Mesenchymal stem cell (in vitro differentiated cells and primary cell): ENCODE measurements around the gene ANKEF1.

Source experiments
- DNase-seq: peaks from one replicate; pipeline ENCODE4 v3.0.0-alpha.2; 2013
- H2AFZ ChIP-seq: one replicate; pipeline ENCODE4 v1.6.1; 2013; ENCODE audit warnings: low read depth, mild to moderate bottlenecking, control low read depth, inconsistent platforms, low read length, moderate library complexity
- H2AK5ac ChIP-seq: 2 replicates; pipeline ENCODE4 v1.6.1; 2013; ENCODE audit warnings: low read length, moderate library complexity, mild to moderate bottlenecking, inconsistent platforms; ENCODE audit not compliant: severe bottlenecking
- H2BK120ac ChIP-seq: one replicate; pipeline ENCODE4 v1.6.1; 2013; ENCODE audit warnings: low read depth, mild to moderate bottlenecking, inconsistent platforms, low read length, moderate library complexity
- H2BK12ac ChIP-seq, 2 experiments: one replicate each; pipeline ENCODE4 v1.6.1; 2013; ENCODE audit warnings: inconsistent platforms in 2 of 2, low read length in 2 of 2, mild to moderate bottlenecking in 2 of 2, moderate library complexity in 2 of 2, control low read depth in 1 of 2
- H2BK15ac ChIP-seq: one replicate; pipeline ENCODE4 v1.6.1; 2013; ENCODE audit warnings: mild to moderate bottlenecking, low read depth, inconsistent platforms; ENCODE audit not compliant: poor library complexity, severe bottlenecking
- H2BK5ac ChIP-seq: 2 replicates; pipeline ENCODE4 v1.6.1; 2013; ENCODE audit warnings: low read depth, mild to moderate bottlenecking, low read length, control low read depth, inconsistent platforms; ENCODE audit not compliant: poor library complexity, severe bottlenecking
- H3K14ac ChIP-seq, 2 experiments: one replicate each; pipeline ENCODE4 v1.6.1; 2013; ENCODE audit warnings: inconsistent platforms in 2 of 2, low read length in 2 of 2, control low read depth in 1 of 2, mild to moderate bottlenecking in 1 of 2, moderate library complexity in 1 of 2
- H3K18ac ChIP-seq, 2 experiments: one replicate each; pipeline ENCODE4 v1.6.1; 2013; ENCODE audit warnings: inconsistent platforms in 2 of 2, low read length in 2 of 2, control low read depth in 1 of 2, low read depth in 1 of 2, mild to moderate bottlenecking in 1 of 2
- H3K23ac ChIP-seq, 2 experiments: one replicate each; pipeline ENCODE4 v1.6.1; 2013; ENCODE audit warnings: inconsistent platforms in 2 of 2, low read length in 2 of 2, mild to moderate bottlenecking in 2 of 2, moderate library complexity in 2 of 2, control low read depth in 1 of 2
- H3K27ac ChIP-seq: 2 replicates; pipeline ENCODE4 v1.5.1; 2013; ENCODE audit warnings: mild to moderate bottlenecking, moderate library complexity, low read length, control low read depth, inconsistent platforms; ENCODE audit not compliant: poor library complexity, severe bottlenecking
- H3K27me3 ChIP-seq, 2 experiments: 2 replicates each; pipeline versions ENCODE4 v1.6.1 to v1.7.0; 2013; ENCODE audit warnings: low read length in 2 of 2, mild to moderate bottlenecking in 2 of 2, moderate library complexity in 2 of 2, control low read depth in 1 of 2, inconsistent platforms in 1 of 2; ENCODE audit not compliant: control insufficient read depth in 1 of 2, insufficient read depth in 1 of 2
- H3K36me3 ChIP-seq, 2 experiments: 2 replicates each; pipeline versions ENCODE4 v1.6.1 to v1.7.0; 2013; ENCODE audit warnings: low read length in 2 of 2, control low read depth in 1 of 2, inconsistent platforms in 1 of 2, low read depth in 1 of 2, mild to moderate bottlenecking in 1 of 2; ENCODE audit not compliant: insufficient read depth in 2 of 2, control insufficient read depth in 1 of 2
- H3K4ac ChIP-seq, 2 experiments: one replicate each; pipeline ENCODE4 v1.6.1; 2013; ENCODE audit warnings: inconsistent platforms in 2 of 2, low read length in 2 of 2, mild to moderate bottlenecking in 2 of 2, moderate library complexity in 2 of 2, control low read depth in 1 of 2, low read depth in 1 of 2
- H3K4me1 ChIP-seq: 2 replicates; pipeline ENCODE4 v1.6.1; 2013; ENCODE audit warnings: low read depth, low read length, control low read depth; ENCODE audit not compliant: control insufficient read depth, insufficient read depth
- H3K4me2 ChIP-seq: 2 replicates; pipeline ENCODE4 v1.6.1; 2013; ENCODE audit warnings: low read length, mild to moderate bottlenecking, inconsistent platforms; ENCODE audit not compliant: poor library complexity, severe bottlenecking
- H3K4me3 ChIP-seq, 2 experiments: 2 replicates each; pipeline versions ENCODE4 v1.5.1 to v1.7.0; 2013; ENCODE audit warnings: low read length in 2 of 2, mild to moderate bottlenecking in 2 of 2, control low read depth in 1 of 2, low read depth in 1 of 2; ENCODE audit not compliant: insufficient read depth in 1 of 2
- H3K79me1 ChIP-seq: replicated peaks from 2 replicates; pipeline ENCODE4 v1.6.1; 2013; ENCODE audit warnings: mild to moderate bottlenecking, control low read depth, low read length, inconsistent platforms; ENCODE audit not compliant: poor library complexity, severe bottlenecking
- H3K9ac ChIP-seq: 2 replicates; pipeline ENCODE4 v1.7.0; 2013; ENCODE audit warnings: mild to moderate bottlenecking, low read length, moderate library complexity
- H3K9me3 ChIP-seq: 2 replicates; pipeline ENCODE4 v1.7.0; 2013; ENCODE audit warnings: mild to moderate bottlenecking, low read length; ENCODE audit not compliant: control insufficient read depth
- H4K8ac ChIP-seq: one replicate; pipeline ENCODE4 v1.6.1; 2013; ENCODE audit warnings: inconsistent platforms, mild to moderate bottlenecking, low read length, moderate library complexity
- H4K91ac ChIP-seq: one replicate; pipeline ENCODE4 v1.6.1; 2013; ENCODE audit warnings: mild to moderate bottlenecking, low read length, inconsistent platforms
- WGBS: methylation state at CpG from one replicate; pipeline ENCODE4 v1.1.7; 2013; ENCODE audit warnings: mixed read lengths; 5-methylcytosine and 5-hydroxymethylcytosine counted together

The ANKEF1 gene

GRCh38 chr20:9999645-10000044 is 35.1 kb upstream of the ANKEF1 start:
- H3K14ac ChIP-seq, result no peak overlapping the region
- H3K9me3 ChIP-seq, result no peaks in the 10 kb centered on the region
- H2BK120ac ChIP-seq, result no peak overlapping the region
- H4K91ac ChIP-seq, result peak overlapping the region; percentile 50
- WGBS, result 86% methylated on average over 1 of the region's 1 CpG
- H3K27ac ChIP-seq, result no peak overlapping the region
- no peak overlapping the region for H4K8ac ChIP-seq
- no peak overlapping the region for H2BK12ac ChIP-seq
- H3K4ac ChIP-seq, result no peak overlapping the region
- no peak overlapping the region for H3K23ac ChIP-seq
- H3K18ac ChIP-seq, result no peak overlapping the region
- no peaks in the 10 kb centered on the region for H3K4me1 ChIP-seq
- no peak overlapping the region for H3K4me2 ChIP-seq
- no peak overlapping the region for H2AFZ ChIP-seq
- no peak for DNase-seq
- H3K27me3 ChIP-seq, result no peaks in the 10 kb centered on the region
- H3K9ac ChIP-seq, result no peak overlapping the region
- no peak overlapping the region for H2BK5ac ChIP-seq
- H3K36me3 ChIP-seq, result no peaks in the 10 kb centered on the region
- no peaks in the 10 kb centered on the region for H3K79me1 ChIP-seq
- no peak overlapping the region for H3K4me3 ChIP-seq
- no peak overlapping the region for H2BK15ac ChIP-seq
- H2AK5ac ChIP-seq, result no peak overlapping the region

GRCh38 chr20:10002866-10003265 is 31.9 kb upstream of the ANKEF1 start:
- no peaks in the 10 kb centered on the region for H3K79me1 ChIP-seq

GRCh38 chr20:10004900-10005299 is 29.9 kb upstream of the ANKEF1 start:
- Histone ChIP-seq H2AFZ (no peak overlapping the region), H2BK12ac (no peak overlapping the region), H3K4ac (no peak overlapping the region), H2BK5ac (no peak overlapping the region), H3K79me1 (no peaks in the 10 kb centered on the region), H4K8ac (no peak overlapping the region), H3K4me1 (no peaks in the 10 kb centered on the region), H4K91ac (no peak overlapping the region), H3K14ac (no peak overlapping the region), H3K9ac (no peak overlapping the region), H3K18ac (no peak overlapping the region), H2BK120ac (no peak overlapping the region), H3K23ac (no peak overlapping the region), H3K4me3 (no peak overlapping the region), H3K9me3 (no peaks in the 10 kb centered on the region), H2AK5ac (no peak overlapping the region), H3K4me2 (no peak overlapping the region), H3K27me3 (no peaks in the 10 kb centered on the region), H2BK15ac (no peak overlapping the region), H3K27ac (no peak overlapping the region), H3K36me3 (no peaks in the 10 kb centered on the region)
- DNase-seq, result no peak
- WGBS, result 55% methylated on average over 2 of the region's 2 CpGs

More at GRCh38 chr20:10002866-10003265, 31.9 kb upstream of the ANKEF1 start:
- H2BK15ac ChIP-seq, result no peak overlapping the region
- no peak overlapping the region for H3K4ac ChIP-seq
- H3K36me3 ChIP-seq, result no peaks in the 10 kb centered on the region
- no peak overlapping the region for H3K9ac ChIP-seq
- H3K23ac ChIP-seq, result no peak overlapping the region
- no peak overlapping the region for H2BK12ac ChIP-seq
- no peak overlapping the region for H4K91ac ChIP-seq
- DNase-seq, result no peak
- no peak overlapping the region for H3K4me2 ChIP-seq
- no peaks in the 10 kb centered on the region for H3K27me3 ChIP-seq
- no peak overlapping the region for H3K27ac ChIP-seq
- H2AK5ac ChIP-seq, result no peak overlapping the region
- H3K4me1 ChIP-seq, result no peaks in the 10 kb centered on the region
- no peak overlapping the region for H3K18ac ChIP-seq
- H3K4me3 ChIP-seq, result no peak overlapping the region
- H2AFZ ChIP-seq, result no peak overlapping the region
- no CpG with 5 or more reads among the region's 1 CpG for WGBS
- H3K9me3 ChIP-seq, result no peaks in the 10 kb centered on the region
- no peak overlapping the region for H4K8ac ChIP-seq
- H2BK5ac ChIP-seq, result no peak overlapping the region
- H3K14ac ChIP-seq, result no peak overlapping the region
- no peak overlapping the region for H2BK120ac ChIP-seq

- WGBS, result 77% methylated on average over 1 of the region's 1 CpG
- H3K23ac ChIP-seq, result no peak overlapping the region
These were observed 28.9 kb upstream of the ANKEF1 start for GRCh38 chr20:10005885-10006284.

More at GRCh38 chr20:10005885-10006284, 28.9 kb upstream of the ANKEF1 start:
- Histone ChIP-seq H3K9me3 (no peaks in the 10 kb centered on the region), H2AFZ (no peak overlapping the region), H3K27ac (no peak overlapping the region), H2BK12ac (no peak overlapping the region), H3K14ac (no peak overlapping the region), H2BK5ac (no peak overlapping the region), H4K91ac (no peak overlapping the region), H3K4me2 (no peak overlapping the region), H2AK5ac (no peak overlapping the region), H4K8ac (no peak overlapping the region), H3K4me1 (no peaks in the 10 kb centered on the region), H3K9ac (no peak overlapping the region), H3K18ac (no peak overlapping the region), H3K79me1 (no peaks in the 10 kb centered on the region), H2BK120ac (no peak overlapping the region), H3K27me3 (no peaks in the 10 kb centered on the region), H3K4ac (no peak overlapping the region), H3K36me3 (no peaks in the 10 kb centered on the region), H2BK15ac (no peak overlapping the region), H3K4me3 (no peak overlapping the region)
- no peak for DNase-seq
